ENCODE results near the gene CRYBG2.

Gene CRYBG2

DNA sequence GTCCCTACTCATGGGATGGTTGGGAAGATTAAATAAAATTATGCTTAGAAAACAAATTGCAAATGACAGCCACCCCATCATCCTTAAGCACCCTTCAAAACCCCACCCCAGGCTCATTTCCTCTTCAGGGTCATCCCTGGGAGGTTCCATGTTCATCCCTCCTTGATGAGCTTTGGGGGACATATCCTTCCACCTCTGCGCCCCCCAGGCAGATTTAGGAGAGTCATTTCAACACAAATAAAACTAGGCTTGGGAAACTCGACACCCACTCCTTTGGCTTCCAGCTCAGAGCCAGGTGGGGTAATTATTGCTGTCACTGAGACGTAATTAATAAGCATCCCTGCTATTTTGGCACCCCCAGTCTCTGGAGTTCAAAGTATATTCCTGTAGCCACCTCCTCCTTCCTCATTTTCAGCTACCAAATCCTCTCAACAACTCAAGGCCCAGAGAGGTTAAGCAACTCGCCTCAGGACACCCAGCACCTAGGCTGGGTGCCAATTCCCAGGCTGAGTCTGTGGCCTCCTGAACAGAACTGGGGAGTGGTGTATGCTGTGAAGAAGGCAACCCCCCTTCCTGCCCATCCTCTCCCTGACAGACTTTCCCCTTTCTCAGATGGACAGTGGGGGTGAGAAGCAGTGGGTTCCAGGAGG, 595 bp downstream of the CRYBG2 start:
- TF ChIP-seq ZNF384 (IDR thresholded peaks at IDR 0.05) (no peak), FOXK2 (IDR thresholded peaks at IDR 0.05) (no peak), ELF4 (IDR thresholded peaks at IDR 0.05) (no peak), NFRKB (IDR thresholded peaks at IDR 0.05) (no peak), FOXM1 (IDR thresholded peaks at IDR 0.05; ENCODE audit: borderline replicate concordance) (no peak), SP1 (IDR thresholded peaks at IDR 0.05) (no peak), L3MBTL2 (conservative IDR thresholded peaks at IDR 0.05) (no peak), ARNT (IDR thresholded peaks at IDR 0.05) (no peak), FOXA1 (IDR thresholded peaks at IDR 0.05) (no peak), LEF1 (IDR thresholded peaks at IDR 0.05; ENCODE audit: borderline replicate concordance) (no peak), SUZ12 (IDR thresholded peaks at IDR 0.05) (no peak), BHLHE40 (IDR thresholded peaks at IDR 0.05; ENCODE audit: borderline replicate concordance) (no peak), CTBP1 (IDR thresholded peaks at IDR 0.05; ENCODE audit: borderline replicate concordance) (no peak), HDGF (IDR thresholded peaks at IDR 0.05; ENCODE audit: borderline replicate concordance) (no peak), TARDBP (IDR thresholded peaks at IDR 0.05) (no peak)
- TF ChIP-seq, protein P1, sequence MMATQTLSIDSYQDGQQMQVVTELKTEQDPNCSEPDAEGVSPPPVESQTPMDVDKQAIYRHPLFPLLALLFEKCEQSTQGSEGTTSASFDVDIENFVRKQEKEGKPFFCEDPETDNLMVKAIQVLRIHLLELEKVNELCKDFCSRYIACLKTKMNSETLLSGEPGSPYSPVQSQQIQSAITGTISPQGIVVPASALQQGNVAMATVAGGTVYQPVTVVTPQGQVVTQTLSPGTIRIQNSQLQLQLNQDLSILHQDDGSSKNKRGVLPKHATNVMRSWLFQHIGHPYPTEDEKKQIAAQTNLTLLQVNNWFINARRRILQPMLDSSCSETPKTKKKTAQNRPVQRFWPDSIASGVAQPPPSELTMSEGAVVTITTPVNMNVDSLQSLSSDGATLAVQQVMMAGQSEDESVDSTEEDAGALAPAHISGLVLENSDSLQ (IDR thresholded peaks at IDR 0.05), result no peak
- ChIA-PET POLR2A (interaction anchor here (0.5 kb wide), 1 partner anchor 127 kb away, joined by 3 read pairs; no protein-coding TSS in a partner anchor), CTCF (interaction anchor here (0.8 to 1.4 kb wide), 2 partner anchors 33 to 69 kb away, joined by 3 to 4 read pairs; no protein-coding TSS in a partner anchor)
- no peak for DNase-seq (ENCODE audit: extremely low spot score)

GRCh38 chr1:26352338-26352679, 1.6 kb downstream of the CRYBG2 start:
- POLR2A ChIA-PET, result no interaction called here
- CTCF ChIA-PET, result interaction anchor here (0.6 to 1.4 kb wide), 3 partner anchors 34 to 762 kb away, joined by 3 to 4 read pairs (median 3); no protein-coding TSS in a partner anchor
- TF ChIP-seq TARDBP (IDR thresholded peaks at IDR 0.05) (no peak), NFRKB (IDR thresholded peaks at IDR 0.05) (no peak), FOXM1 (IDR thresholded peaks at IDR 0.05; ENCODE audit: borderline replicate concordance) (no peak), L3MBTL2 (conservative IDR thresholded peaks at IDR 0.05) (no peak), SP1 (IDR thresholded peaks at IDR 0.05) (no peak), HDGF (IDR thresholded peaks at IDR 0.05; ENCODE audit: borderline replicate concordance) (no peak)
- DNase-seq (ENCODE audit: extremely low spot score), result no peak

DNA sequence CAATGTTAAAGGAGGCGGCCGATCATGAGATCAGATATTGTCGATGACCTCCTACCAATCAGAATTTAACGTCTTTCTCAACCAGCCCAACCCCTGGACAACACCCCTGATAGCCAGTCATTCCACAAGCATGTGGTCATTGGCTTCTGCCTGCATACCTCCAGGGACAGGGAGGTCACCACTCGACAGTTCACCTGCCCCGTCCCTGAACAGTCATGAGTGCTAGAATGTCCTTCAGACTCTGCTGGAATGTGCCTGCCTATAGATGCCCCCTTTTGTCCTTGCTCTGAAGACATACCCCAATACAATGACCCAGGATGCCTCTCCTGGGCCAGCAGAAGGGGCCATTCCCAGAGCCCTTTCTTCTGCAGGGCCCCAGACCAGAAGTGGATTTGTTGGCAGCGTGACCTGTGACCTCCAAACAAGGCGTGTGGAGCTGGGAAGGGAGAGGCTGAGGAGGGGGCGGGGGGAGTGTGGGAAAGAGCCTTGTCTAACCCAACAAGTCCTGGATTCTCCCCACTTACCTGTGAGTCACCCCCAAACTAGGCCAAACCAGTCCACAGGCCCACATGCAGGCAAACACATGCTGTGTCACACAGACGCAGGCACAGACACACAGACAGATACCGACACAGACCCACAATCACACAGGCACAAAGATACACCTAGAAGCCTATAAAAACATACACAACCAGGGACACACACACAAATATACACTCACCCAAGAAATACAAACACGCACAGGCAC, 2.2 kb downstream of the CRYBG2 start:
- TF ChIP-seq LEF1 (IDR thresholded peaks at IDR 0.05; ENCODE audit: borderline replicate concordance) (no peak), CTBP1 (IDR thresholded peaks at IDR 0.05; ENCODE audit: borderline replicate concordance) (no peak), NFRKB (IDR thresholded peaks at IDR 0.05) (no peak), FOXK2 (IDR thresholded peaks at IDR 0.05) (no peak), HDGF (IDR thresholded peaks at IDR 0.05; ENCODE audit: borderline replicate concordance) (no peak), FOXA1 (IDR thresholded peaks at IDR 0.05) (no peak), ZNF384 (IDR thresholded peaks at IDR 0.05) (no peak), SUZ12 (IDR thresholded peaks at IDR 0.05) (no peak), ARNT (IDR thresholded peaks at IDR 0.05) (no peak), SP1 (IDR thresholded peaks at IDR 0.05) (no peak), L3MBTL2 (conservative IDR thresholded peaks at IDR 0.05) (no peak), BHLHE40 (IDR thresholded peaks at IDR 0.05; ENCODE audit: borderline replicate concordance) (no peak), FOXM1 (IDR thresholded peaks at IDR 0.05; ENCODE audit: borderline replicate concordance) (no peak), ELF4 (IDR thresholded peaks at IDR 0.05) (no peak), TARDBP (IDR thresholded peaks at IDR 0.05) (no peak)
- TF ChIP-seq, protein P1 (IDR thresholded peaks at IDR 0.05), result no peak
- CTCF ChIA-PET, result interaction anchor here (1.4 kb wide), 1 partner anchor 68 kb away, joined by 4 read pairs; no protein-coding TSS in a partner anchor

DNA sequence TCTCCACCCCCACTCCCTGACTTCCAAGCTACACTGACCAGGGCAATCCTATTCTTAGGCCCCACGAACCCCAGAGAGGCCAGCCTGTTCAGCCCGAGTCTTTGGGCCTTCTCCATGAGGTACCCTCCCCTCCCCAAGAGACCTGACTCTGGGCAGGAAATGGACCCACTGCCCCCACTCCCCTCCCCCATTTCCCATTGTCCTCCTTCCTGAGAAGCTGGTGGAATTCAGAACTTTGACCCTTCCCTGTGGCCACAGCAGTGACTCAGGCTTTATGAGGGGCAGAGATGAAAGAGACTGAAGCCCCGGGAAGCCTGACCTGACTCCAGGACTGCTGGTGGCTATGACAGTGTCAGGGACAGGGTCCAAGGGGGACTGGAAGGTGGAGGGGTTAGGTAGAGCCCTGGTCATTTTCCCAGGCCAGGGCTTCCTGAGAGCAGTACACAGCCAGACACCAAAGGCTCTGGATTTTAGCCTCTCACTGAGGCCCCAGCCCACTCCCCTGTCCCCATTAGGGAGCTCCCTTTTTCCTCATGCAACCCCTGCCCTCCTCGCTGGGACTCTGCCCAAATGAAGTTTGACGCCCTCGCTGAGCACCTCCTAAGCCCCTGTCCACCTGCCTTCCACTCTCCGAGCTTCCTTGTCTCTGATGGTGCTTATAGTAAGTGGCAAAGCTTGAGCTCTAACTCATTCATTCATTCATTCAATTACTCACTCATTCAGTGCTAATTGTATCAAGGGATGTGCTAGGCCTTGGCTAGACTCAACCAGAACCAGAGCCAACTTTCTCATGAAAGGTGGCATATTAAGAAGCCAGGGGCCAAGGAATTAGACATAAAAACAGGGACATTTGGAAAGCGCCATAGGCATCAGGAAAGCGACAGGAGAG, 3.0 kb downstream of the CRYBG2 start:
- DNase-seq (ENCODE audit: extremely low spot score), result no peak
- CTCF ChIA-PET, result interaction anchor here (1.1 kb wide), 1 partner anchor 13 kb away, joined by 3 read pairs; no protein-coding TSS in a partner anchor
- TF ChIP-seq FOXA1 (IDR thresholded peaks at IDR 0.05) (no peak), BHLHE40 (IDR thresholded peaks at IDR 0.05; ENCODE audit: borderline replicate concordance) (no peak), SP1 (IDR thresholded peaks at IDR 0.05) (no peak), ARNT (IDR thresholded peaks at IDR 0.05) (no peak), FOXM1 (IDR thresholded peaks at IDR 0.05; ENCODE audit: borderline replicate concordance) (no peak), HDGF (IDR thresholded peaks at IDR 0.05; ENCODE audit: borderline replicate concordance) (no peak), SUZ12 (IDR thresholded peaks at IDR 0.05) (no peak), LEF1 (IDR thresholded peaks at IDR 0.05; ENCODE audit: borderline replicate concordance) (no peak), ZNF384 (IDR thresholded peaks at IDR 0.05) (no peak), CTBP1 (IDR thresholded peaks at IDR 0.05; ENCODE audit: borderline replicate concordance) (no peak), NFRKB (IDR thresholded peaks at IDR 0.05) (no peak), L3MBTL2 (conservative IDR thresholded peaks at IDR 0.05) (no peak), ELF4 (IDR thresholded peaks at IDR 0.05) (no peak), TARDBP (IDR thresholded peaks at IDR 0.05) (no peak), FOXK2 (IDR thresholded peaks at IDR 0.05) (no peak)
- TF ChIP-seq, protein P1 (IDR thresholded peaks at IDR 0.05), result no peak
- POLR2A ChIA-PET, result no interaction called here

More for the DNA sequence above, 2.2 kb downstream of the CRYBG2 start:
- POLR2A ChIA-PET, result no interaction called here
- DNase-seq (ENCODE audit: extremely low spot score), result no peak

GRCh38 chr1:26350343-26350700, 3.6 kb downstream of the CRYBG2 start:
- ChIA-PET POLR2A (no interaction called here), CTCF (interaction anchor here (0.7 to 1.1 kb wide), 2 partner anchors 13 to 108 kb away, joined by 3 to 9 read pairs; no protein-coding TSS in a partner anchor)
- no peak for TF ChIP-seq TARDBP (IDR thresholded peaks at IDR 0.05)
- TF ChIP-seq FOXK2 (IDR thresholded peaks at IDR 0.05), result no peak
- no peak for TF ChIP-seq ELF4 (IDR thresholded peaks at IDR 0.05)
- no peak for TF ChIP-seq LEF1 (IDR thresholded peaks at IDR 0.05; ENCODE audit: borderline replicate concordance)
- no peak for TF ChIP-seq ZNF384 (IDR thresholded peaks at IDR 0.05)
- no peak for TF ChIP-seq SUZ12 (IDR thresholded peaks at IDR 0.05)
- no peak for TF ChIP-seq FOXM1 (IDR thresholded peaks at IDR 0.05; ENCODE audit: borderline replicate concordance)
- no peak for TF ChIP-seq FOXA1 (IDR thresholded peaks at IDR 0.05)
- TF ChIP-seq SP1 (IDR thresholded peaks at IDR 0.05), result no peak
- TF ChIP-seq L3MBTL2 (conservative IDR thresholded peaks at IDR 0.05), result no peak
- TF ChIP-seq HDGF (IDR thresholded peaks at IDR 0.05; ENCODE audit: borderline replicate concordance), result no peak
- TF ChIP-seq CTBP1 (IDR thresholded peaks at IDR 0.05; ENCODE audit: borderline replicate concordance), result no peak
- no peak for DNase-seq (ENCODE audit: extremely low spot score)
